Esophagus muscularis mucosa (tissue), 4 donors: ENCODE data around the gene CELF4. TPM values are rescaled to one million over a fixed set of nuclear protein-coding genes. Genes with fewer than 3 reads are reported as not detected.

Source experiments
- DNase-seq: peaks from one replicate; pipeline ENCODE4 v3.0.0-alpha.2; 2017; ENCODE audit errors: extremely low spot score
- H3K27ac ChIP-seq, 4 donors: fragments of 200-600 bp; sonication (generic); replicated peaks in 1 of 4; 1 replicate in 3 of 4; 2 replicates in 1 of 4; pipeline ENCODE4 v1.5.1; 2016 to 2019; ENCODE audit warnings: mild to moderate bottlenecking in 1 of 4
- H3K27me3 ChIP-seq, 4 donors: fragments of 200-600 bp; sonication (generic); one replicate each; pipeline versions ENCODE4 v1.5.1 to v1.6.0; 2016 to 2019
- H3K36me3 ChIP-seq, 4 donors: fragments of 200-600 bp; sonication (generic); one replicate each; pipeline ENCODE4 v1.5.1; 2016 to 2019
- H3K4me1 ChIP-seq, 4 donors: fragments of 200-600 bp; sonication (generic); one replicate each; pipeline ENCODE4 v1.5.1; 2016 to 2019
- H3K4me3 ChIP-seq, 4 donors: fragments of 200-600 bp; sonication (generic); 1 replicate in 2 of 4; 2 replicates in 2 of 4; pipeline ENCODE4 v1.5.1; 2016 to 2019; ENCODE audit warnings: mild to moderate bottlenecking in 4 of 4, moderate library complexity in 1 of 4
- H3K9me3 ChIP-seq, 4 donors: fragments of 200-600 bp; sonication (generic); 1 replicate in 3 of 4; 2 replicates in 1 of 4; pipeline ENCODE4 v1.5.1; 2016 to 2019
- EP300 ChIP-seq: sonication (generic); formaldehyde crosslinking; IDR thresholded peaks from one replicate; pipeline ENCODE4 v1.6.1; 2017; ENCODE audit warnings: antibody characterized with exemption
- POLR2A ChIP-seq: fragments of 450-650 bp; IDR thresholded peaks from one replicate; pipeline ENCODE4 v1.6.1; 2017; ENCODE audit warnings: antibody characterized with exemption, moderate library complexity, mild to moderate bottlenecking, low read depth
- POLR2AphosphoS5 ChIP-seq, 2 donors: sonication (generic); formaldehyde crosslinking; IDR thresholded peaks; one replicate each; pipeline ENCODE4 v1.6.1; 2017; ENCODE audit warnings: antibody characterized with exemption in 2 of 2
- WGBS: methylation state at CpG from one replicate; pipeline ENCODE4 v1.1.5; 2018; 5-methylcytosine and 5-hydroxymethylcytosine counted together
- intact Hi-C: fragments of 100-400 bp; cut with DNase I; formaldehyde crosslinking; loops from one replicate; pipeline ENCODE4 v1.15.1; 2023
- total RNA-seq, 4 donors: library from RNA; depleted of rRNA; stranded (reverse); fragments of >200 nt; gene quantifications; one replicate each; pipeline versions ENCODE4 v1.1.0 to v1.2.1, GENCODE V29; 2016
- TF ChIP-seq, protein P1 (sequence below), 3 experiments: fragments of 200-600 bp in 2 of 3; fragments of 450-650 bp in 1 of 3; sonication (generic) in 2 of 3; IDR thresholded peaks; one replicate each; pipeline ENCODE4 v1.5.1; 2017 to 2019; ENCODE audit warnings: antibody characterized with exemption in 3 of 3, mild to moderate bottlenecking in 2 of 3, moderate library complexity in 1 of 3

CELF4 gene
- total RNA-seq, 4 donors from 2014 or later = 0.86 to 1.8 (median 1.7) TPM

GRCh38 chr18:37553633-37554398 lies 11.8 kb downstream of the CELF4 start:
- H3K36me3 ChIP-seq = no peaks in the 10 kb centered on the region
- no peak overlapping the region for H3K27ac ChIP-seq
- H3K9me3 ChIP-seq = no peaks in the 10 kb centered on the region
- 44% methylated on average over 18 of the region's 18 CpGs for WGBS
- DNase-seq = no peak
- intact Hi-C loops = no loop called here
- TF ChIP-seq POLR2A (no peak), EP300 (no peak), POLR2AphosphoS5 (IDR thresholded peaks at IDR 0.05) (no peak)
- TF ChIP-seq, protein P1, sequence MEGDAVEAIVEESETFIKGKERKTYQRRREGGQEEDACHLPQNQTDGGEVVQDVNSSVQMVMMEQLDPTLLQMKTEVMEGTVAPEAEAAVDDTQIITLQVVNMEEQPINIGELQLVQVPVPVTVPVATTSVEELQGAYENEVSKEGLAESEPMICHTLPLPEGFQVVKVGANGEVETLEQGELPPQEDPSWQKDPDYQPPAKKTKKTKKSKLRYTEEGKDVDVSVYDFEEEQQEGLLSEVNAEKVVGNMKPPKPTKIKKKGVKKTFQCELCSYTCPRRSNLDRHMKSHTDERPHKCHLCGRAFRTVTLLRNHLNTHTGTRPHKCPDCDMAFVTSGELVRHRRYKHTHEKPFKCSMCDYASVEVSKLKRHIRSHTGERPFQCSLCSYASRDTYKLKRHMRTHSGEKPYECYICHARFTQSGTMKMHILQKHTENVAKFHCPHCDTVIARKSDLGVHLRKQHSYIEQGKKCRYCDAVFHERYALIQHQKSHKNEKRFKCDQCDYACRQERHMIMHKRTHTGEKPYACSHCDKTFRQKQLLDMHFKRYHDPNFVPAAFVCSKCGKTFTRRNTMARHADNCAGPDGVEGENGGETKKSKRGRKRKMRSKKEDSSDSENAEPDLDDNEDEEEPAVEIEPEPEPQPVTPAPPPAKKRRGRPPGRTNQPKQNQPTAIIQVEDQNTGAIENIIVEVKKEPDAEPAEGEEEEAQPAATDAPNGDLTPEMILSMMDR (IDR thresholded peaks at IDR 0.05) = no peak
- no peaks in the 10 kb centered on the region for H3K4me1 ChIP-seq
- peaks cover 0 to 53% (median 0%) of the 10 kb centered on the region in 4 donors for H3K27me3 ChIP-seq
- H3K4me3 ChIP-seq = no peak overlapping the region

DNA sequence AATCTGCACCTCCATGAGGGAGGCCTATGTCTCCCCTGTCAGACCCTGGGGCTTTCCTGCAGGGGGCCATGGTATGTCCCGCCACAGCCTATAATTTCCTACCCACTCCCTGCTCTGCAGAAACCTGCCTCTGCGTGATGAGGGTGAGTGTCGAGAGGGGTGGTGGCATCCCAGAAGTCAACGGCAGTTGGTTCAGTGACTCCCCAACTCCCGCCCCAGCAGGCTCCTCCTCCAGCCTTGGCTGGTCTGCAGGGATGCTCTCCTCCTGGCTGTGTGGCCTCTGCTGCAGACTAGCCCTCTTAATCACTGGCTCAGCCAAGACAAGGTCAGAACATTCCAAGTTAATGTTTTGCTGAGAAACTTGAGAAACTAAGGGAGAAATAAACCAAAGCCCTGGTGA lies 13.3 kb downstream of the CELF4 start:
- peaks cover 0 to 56% (median 0%) of the 10 kb centered on the region in 4 donors for H3K27me3 ChIP-seq
- no peak overlapping the region for H3K4me3 ChIP-seq
- WGBS = no CpG with 5 or more reads among the region's 5 CpGs
- no peaks in the 10 kb centered on the region for H3K4me1 ChIP-seq
- H3K9me3 ChIP-seq = no peaks in the 10 kb centered on the region
- no peak for DNase-seq
- H3K36me3 ChIP-seq = no peaks in the 10 kb centered on the region
- no peak overlapping the region for H3K27ac ChIP-seq
- TF ChIP-seq POLR2AphosphoS5 (IDR thresholded peaks at IDR 0.05) (no peak), POLR2A (no peak), EP300 (no peak)
- TF ChIP-seq, protein P1 (IDR thresholded peaks at IDR 0.05) = no peak
- intact Hi-C loops = no loop called here

DNA sequence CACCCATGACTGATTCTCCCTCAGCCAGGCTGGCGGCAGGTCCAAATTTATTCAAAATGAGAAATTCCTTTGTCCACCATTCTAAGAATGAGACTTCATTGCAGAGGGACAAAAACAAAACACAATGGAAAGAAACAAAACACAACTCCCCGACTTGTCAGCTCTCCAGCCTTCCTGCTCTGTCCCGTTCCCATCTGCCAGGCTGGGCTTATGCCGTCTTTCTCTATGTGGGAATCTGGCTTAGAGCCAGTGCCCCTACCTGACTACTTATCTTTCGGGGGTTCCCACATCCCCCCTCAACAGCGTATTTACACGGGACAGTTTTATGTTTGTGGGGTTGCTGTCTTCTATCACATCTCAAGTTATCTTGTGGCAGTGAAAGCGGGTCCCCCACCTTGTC lies 13.8 kb downstream of the CELF4 start:
- intact Hi-C loops = no loop called here
- no peaks in the 10 kb centered on the region for H3K9me3 ChIP-seq
- H3K36me3 ChIP-seq = no peaks in the 10 kb centered on the region
- H3K27ac ChIP-seq = no peak overlapping the region
- WGBS = 84% methylated on average over 8 of the region's 8 CpGs
- no peaks in the 10 kb centered on the region for H3K4me1 ChIP-seq
- no peak for TF ChIP-seq POLR2A
- TF ChIP-seq EP300 = no peak
- TF ChIP-seq, protein P1 (IDR thresholded peaks at IDR 0.05) = no peak
- TF ChIP-seq POLR2AphosphoS5 (IDR thresholded peaks at IDR 0.05) = no peak
- H3K4me3 ChIP-seq = no peak overlapping the region
- DNase-seq = no peak
- peaks cover 0 to 54% (median 0%) of the 10 kb centered on the region in 4 donors for H3K27me3 ChIP-seq

DNA sequence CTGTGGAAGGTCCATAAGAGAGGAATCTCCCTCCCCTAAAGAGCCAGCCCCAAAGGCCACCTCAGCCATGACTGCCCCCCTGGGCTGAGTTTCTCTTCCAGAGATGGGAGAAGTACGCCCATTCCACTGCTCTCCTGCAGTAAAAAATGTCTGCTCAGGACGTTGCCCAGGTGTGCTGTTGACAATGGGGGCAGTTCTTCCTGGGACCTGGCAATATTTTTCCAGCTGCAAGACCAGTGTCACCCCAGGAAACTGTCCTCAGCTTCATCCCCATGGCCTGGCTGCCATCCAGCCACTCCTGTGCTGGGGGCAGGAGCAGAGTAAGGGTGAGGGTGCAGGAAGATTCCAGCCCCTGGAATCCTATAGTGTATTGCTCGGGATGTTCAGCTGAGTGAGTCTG lies 14.3 kb downstream of the CELF4 start:
- TF ChIP-seq, protein P1 (IDR thresholded peaks at IDR 0.05) = no peak
- TF ChIP-seq POLR2AphosphoS5 (IDR thresholded peaks at IDR 0.05) = no peak
- TF ChIP-seq POLR2A = no peak
- TF ChIP-seq EP300 = no peak
- Histone ChIP-seq H3K4me3 (no peak overlapping the region), H3K9me3 (no peaks in the 10 kb centered on the region), H3K27me3 (peaks cover 0 to 49% (median 0%) of the 10 kb centered on the region in 4 donors), H3K27ac (no peak overlapping the region), H3K4me1 (no peaks in the 10 kb centered on the region), H3K36me3 (no peaks in the 10 kb centered on the region)
- 76% methylated on average over 2 of the region's 3 CpGs for WGBS
- intact Hi-C loops = no loop called here
- no peak for DNase-seq
